Limb (tissue), 2 donors: ENCODE measurements around the gene CLCNKB.
"Not testable (repeated sequence)": the region's sequence is repeated elsewhere in the genome, so short reads cannot be mapped to it uniquely, and the experiment has no call there.

Experiments
- DNase-seq, 2 donors: peaks; one replicate each; pipeline ENCODE4 v3.0.0-alpha.2; 2016; ENCODE audit errors: extremely low spot score in 2 of 2

Gene CLCNKB

DNA sequence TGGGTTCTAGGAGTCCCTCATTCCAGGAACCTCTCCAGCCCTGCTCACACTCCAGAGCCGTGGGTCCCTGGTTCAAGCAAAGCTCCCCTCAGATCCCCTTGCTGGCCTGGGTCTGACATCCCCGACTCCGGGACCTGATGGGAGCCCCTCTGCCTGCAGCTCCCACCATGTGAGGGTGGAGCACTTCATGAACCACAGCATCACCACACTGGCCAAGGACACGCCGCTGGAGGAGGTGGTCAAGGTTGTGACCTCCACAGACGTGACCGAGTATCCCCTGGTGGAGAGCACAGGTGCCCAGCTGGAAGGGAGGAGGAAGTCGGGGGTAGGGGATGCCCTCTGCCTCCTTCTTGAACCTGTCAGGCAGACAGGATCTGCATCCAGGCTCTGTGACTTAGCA lies 12.0 kb upstream of the CLCNKB start:
- DNase-seq: no peak

DNA sequence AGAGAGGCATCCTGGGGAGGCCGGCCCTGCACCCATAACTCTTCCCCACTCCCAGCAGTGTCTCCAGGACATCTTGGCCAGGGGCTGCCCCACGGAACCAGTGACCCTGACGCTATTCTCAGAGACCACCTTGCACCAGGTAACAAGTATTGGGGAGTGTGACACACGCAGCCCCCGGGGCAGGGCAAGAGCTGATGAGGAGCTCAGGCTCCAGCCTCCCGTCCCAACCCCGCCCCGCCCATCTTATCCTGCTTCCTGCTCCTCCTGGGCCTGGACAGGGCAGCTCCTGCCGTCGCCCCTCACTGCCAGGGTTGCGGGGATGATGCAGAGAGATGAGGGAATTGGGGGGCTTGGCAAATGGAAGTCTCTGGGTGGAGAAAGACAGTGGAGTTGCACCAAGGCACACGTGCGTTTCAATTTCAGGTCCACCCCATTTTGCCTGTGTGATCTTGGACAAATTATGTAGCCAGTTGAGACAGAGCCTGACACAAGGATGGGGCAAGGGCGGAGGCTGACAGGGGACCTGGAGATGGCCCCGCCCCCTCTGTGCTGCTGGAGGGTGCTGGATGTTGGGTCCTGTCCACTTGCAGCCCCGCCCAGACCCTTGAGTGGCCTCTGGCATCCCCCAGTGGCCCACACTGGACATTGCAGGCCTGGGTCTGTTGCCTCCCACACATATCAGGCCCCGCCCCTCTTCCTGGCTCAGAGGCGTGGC lies 11.0 kb upstream of the CLCNKB start:
- DNase-seq: peak; percentile 61 to 85

DNA sequence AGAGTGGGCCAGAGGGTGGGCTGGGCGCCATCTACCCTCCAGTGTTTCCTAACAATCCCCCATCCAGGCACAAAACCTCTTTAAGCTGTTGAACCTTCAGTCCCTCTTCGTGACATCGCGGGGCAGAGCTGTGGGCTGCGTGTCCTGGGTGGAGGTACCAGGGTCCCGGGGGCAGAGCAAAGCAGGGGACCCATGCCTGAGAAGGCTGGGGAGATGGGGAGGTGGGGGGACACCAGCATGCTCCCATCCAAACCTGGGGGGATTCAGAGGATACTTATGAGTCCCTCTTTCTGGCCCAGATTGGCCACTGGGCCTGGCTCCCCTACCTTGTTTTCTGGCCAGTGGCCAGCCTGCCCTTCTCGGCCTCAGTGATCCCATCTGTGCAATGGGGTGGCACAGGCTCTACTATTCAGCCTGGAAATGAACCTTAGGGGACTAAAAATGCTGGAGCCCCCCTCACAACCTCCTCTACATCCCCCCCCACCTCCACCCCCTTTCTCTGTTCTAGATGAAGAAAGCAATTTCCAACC lies 10.4 kb upstream of the CLCNKB start:
- not testable (repeated sequence) for DNase-seq

DNA sequence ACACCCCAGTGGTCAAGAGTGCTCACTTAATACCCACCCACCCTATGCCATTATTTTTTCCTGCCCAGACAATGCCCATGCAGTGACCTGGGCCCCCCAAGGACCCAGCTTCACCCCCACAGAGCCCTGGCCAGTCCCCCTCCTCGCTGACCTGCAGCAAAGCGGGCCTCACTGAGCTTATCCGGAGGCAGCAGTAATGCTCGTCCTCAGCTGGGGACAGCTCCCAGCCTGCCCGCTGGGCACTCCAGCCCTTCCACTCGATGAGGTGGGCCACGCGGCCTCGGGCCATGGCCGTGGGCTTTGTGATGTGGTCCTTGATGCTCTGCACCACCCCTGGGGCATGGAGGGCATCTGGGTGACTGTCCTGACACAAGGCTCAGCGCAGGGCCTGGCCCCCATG lies 7.1 kb upstream of the CLCNKB start:
- not testable (repeated sequence) for DNase-seq

DNA sequence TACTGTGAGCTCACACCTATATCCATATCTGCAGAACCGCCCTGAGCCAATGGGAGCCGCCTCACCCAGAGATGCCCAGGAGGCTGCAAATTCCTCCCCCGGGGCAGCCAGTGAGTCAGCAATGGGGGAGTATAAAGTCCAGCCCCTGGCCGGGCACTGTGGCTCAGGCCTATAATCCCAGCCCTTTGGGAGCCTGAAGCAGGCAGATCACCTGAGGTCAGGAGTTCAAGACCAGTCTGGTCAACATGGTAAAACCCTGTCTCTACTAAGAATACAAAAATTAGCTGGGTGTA lies 5.0 kb upstream of the CLCNKB start:
- no peak for DNase-seq

DNA sequence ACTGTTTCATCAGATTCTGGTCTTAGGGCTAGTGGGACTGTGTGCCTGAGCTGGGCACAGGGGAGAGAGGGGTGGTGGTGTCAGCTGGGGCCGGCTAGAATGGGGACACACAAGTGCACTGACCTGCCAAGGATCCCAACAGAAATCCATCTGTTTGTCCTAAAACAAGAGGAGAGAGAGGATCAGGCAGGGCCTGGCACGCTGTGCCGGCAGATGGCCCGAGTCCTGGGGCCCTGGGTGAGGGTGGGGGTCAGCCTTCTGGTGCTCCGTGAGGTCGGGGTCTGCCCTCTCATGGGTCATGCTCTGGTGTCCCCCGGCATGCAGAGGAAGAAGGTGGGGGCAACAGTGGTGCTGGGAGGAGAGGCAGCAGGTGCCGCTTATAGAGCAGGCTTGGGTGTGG lies 3.7 kb upstream of the CLCNKB start:
- not testable (repeated sequence) for DNase-seq

DNA sequence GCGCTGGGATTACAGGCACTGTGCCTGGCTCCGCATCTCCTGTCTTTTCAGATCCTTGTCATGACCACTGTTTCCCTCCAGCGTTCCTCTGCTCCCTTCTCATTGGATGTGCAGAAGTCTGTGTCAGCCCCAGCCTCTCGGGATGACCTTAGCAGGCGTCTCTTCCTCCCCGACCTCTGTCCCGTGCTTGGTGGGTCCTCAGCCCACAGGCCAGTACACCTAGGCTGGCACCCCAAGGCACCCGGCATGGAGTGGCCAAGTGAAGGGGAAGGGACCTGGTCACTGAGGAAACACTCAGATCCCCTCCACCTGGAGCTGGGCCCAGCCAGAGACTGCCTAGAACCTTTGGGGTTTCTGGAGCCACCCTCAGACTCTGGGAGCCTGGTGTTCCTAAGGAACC lies 2.4 kb upstream of the CLCNKB start:
- no peak for DNase-seq

DNA sequence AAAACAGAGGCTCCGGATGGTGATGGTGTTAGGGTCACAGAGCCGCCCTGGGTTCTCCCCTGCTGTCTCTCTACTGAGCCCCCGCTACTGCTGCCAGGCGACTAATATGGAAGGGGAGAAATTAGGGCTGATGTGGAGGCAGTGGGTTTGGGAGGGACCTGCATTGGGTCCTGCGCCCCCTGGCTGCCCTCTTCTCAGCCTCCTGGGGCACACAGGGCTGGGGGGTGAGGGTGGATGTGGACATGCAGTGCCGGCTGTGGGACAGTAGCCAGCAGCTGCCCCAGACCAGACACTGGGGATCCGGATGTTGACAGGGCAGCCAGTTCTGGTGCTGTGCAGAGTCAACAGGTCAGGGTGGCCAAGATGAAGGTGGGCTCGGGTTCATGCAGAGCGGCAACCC lies 1.5 kb upstream of the CLCNKB start:
- no peak for DNase-seq

DNA sequence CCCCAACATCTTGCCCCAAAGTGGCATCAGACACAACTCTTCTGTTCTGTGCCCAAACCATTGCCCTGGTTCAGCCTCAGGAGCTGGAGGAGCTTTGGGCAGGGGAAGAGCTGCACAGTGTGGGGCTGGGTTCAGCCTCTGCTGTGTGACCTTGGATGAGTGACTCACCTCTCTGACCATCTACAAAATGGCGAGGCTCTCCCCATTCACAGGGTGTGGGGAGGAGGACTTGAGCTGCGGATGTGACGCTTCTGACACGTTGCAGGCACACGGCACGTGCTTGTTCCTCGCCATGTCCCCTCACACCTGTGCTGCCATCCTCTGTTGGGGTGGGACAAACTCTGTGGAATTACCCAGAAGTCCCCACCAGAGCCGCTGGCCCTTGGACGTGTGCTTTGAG lies 928 bp upstream of the CLCNKB start:
- not testable (repeated sequence) for DNase-seq

DNA sequence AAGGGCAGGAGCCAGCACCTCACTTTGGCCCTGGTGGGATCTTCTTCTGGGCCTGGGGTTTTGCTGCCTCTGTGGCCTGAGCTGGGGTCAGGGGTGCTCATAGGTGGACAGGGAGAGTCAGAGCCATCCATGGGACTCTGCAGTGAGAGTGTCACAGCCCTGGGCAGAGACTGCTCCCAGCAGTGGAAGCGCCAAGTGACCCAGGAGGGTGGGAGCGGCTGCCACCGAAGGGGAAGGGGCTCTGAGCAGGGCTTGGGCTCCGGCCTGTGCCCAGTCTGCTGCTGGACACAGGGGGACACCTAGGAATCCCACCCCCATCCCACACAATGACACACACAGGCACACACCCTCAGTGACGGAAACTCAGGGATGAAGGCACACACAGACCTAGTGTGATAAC lies 368 bp downstream of the CLCNKB start:
- DNase-seq: no peak

DNA sequence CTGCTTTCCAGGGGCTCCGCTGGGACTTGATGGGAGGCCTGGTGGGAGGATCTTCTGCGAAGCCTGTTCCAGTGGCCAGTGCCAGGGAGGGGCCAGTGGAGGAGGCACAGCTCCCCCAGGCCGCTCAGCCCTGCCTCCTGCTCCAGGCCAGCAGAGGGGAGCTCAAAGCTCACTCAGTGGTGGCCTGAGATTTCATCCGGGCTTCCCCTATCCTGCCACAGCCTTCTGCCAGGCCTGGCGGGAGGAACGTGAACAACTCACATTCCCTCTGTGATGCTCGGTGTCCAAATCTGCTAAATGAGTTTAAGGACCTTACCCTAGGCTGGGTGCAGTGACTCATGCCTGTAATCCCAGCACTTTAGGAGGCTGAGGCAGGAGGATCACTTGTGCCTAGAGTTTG lies 3.3 kb downstream of the CLCNKB start:
- DNase-seq: no peak

DNA sequence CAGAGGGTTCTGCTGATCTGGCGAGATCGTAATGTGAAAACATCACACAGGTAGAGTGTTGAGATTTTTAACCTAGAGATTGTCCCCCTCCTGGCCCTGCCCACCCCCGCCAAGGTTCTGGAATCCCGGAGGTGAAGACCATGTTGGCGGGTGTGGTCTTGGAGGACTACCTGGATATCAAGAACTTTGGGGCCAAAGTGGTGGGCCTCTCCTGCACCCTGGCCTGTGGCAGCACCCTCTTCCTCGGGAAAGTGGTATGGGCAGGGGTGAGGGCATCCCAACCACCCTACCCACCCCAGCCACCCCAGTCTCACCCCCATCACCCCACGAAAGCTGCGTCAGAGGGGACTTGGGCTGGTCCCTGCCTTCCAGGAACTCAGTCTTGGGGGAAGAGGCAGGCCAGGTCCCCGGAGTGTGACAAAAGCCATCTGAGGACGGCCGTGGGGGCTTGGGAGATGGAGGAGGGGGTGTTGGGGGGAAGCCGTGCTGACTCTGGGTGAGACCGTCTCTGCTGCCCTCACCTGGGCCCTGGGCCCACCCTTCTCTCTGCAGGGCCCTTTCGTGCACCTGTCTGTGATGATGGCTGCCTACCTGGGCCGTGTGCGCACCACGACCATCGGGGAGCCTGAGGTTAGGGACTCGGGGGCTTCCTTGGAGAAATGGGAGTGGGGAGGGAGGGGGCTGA lies 4.4 kb downstream of the CLCNKB start:
- DNase-seq: no peak

DNA sequence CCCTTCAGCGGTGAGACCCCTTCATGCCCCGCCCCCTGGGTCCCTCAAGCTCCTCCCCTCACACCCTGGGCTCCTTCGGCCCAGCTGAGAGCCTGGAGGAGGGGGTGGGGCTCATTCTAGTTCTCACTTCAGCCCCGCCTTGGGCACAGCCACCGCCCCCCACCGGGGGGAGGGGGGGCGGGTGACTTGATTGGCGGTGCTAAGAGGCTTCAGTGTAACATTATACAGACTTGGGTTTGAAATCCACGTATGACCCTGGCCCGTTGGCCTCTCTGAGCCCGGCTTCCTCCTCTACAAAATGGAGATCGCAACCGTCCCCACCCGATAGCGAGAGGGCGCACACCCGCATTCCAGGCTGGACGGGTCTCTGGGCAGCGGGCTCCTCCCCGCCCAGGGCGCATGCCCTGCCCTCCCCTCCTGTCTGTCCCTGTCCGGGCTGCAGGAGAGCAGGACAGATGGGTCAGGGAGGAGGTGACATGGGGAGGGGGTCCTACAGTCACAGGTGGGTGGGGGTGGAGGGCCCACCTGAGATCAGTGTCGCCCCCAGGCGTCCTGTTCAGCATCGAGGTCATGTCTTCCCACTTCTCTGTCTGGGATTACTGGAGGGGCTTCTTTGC lies 5.1 kb downstream of the CLCNKB start:
- DNase-seq: peak in 1 of 2 donors; percentile 79

DNA sequence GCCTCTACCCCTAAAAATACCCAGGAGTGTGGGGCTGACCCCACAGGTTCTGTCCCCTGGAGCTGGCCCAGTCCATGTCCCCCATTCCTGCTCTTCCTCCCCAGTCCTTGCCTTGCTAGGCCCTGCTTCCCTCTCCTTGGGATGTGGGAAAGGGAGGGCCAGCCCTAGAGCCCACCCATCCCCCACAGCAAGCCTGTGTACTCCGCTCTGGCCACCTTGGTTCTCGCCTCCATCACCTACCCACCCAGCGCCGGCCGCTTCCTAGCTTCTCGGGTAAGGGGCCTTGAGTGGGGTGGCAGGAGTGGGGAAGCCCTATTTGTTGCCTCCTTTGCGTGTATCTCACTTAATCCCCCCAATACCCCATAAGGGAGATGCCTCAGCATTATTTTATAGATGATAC lies 6.7 kb downstream of the CLCNKB start:
- no peak for DNase-seq

DNA sequence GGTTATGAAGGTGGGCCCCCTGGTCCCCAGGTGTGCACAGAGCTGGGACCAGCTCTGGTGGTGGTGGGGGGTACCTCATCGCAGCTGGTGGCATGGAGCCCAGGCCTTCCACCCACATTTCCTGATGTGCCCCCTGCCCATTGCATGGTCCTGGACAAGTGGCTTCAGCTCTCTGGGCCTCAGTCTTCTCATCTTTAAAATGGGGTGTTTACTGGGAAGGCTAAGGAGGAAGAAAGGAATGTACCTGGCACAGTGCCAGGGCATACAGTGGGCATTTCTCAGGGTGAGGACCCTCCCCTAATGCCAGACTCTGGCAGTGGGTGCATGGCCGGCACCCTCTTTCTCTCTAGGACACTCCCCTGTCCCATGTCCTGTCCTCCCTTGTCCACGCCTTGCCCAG lies 7.5 kb downstream of the CLCNKB start:
- no peak for DNase-seq

DNA sequence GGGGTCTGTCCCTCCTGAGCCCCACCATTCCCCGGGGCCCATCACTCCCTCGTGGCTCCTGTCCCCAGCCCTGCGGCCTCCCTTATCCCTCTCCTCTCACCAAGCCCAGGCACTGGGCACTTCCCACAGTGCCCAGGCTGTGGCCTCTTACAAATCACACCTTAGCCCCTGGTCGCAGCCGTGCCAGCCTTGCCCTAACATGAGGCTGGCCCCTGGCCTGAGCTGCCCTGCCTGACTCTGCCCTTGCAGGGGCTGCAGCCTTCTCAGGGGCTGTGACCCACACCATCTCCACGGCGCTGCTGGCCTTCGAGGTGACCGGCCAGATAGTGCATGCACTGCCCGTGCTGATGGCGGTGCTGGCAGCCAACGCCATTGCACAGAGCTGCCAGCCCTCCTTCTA lies 8.4 kb downstream of the CLCNKB start:
- not testable (repeated sequence) for DNase-seq

DNA sequence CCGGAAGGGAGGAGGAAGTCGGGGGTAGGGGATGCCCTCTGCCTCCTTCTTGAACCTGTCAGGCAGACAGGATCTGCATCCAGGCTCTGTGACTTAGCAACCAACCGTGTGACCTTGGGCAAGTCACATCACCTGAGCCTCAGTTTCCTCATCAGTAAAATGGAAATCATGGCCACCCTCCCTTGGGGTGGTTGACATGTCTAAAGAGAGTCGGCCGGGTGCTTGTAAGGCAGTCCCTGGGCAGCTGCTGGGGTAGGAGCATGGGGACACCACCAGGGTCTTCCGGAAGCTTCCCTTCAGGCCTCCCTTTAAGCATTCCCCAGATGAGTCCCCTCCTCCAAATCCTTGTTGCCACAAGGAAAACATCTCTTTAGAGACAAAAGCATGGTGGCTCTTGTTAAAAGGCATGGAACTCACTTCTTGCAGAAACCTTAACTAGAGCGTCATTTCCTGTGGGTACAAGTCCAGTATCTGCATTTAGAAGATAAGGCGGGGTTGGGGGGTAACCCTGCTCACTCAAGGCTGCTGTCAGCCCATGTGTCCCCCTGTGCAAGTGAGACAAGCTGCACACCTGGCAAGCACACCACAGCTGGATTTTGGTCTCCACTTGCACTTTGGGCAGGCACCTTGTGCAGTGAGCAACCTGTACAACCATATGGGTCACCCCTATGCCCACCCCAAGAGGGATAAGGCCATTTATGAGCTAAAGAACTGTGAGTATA lies 10.4 kb downstream of the CLCNKB start:
- no peak for DNase-seq

DNA sequence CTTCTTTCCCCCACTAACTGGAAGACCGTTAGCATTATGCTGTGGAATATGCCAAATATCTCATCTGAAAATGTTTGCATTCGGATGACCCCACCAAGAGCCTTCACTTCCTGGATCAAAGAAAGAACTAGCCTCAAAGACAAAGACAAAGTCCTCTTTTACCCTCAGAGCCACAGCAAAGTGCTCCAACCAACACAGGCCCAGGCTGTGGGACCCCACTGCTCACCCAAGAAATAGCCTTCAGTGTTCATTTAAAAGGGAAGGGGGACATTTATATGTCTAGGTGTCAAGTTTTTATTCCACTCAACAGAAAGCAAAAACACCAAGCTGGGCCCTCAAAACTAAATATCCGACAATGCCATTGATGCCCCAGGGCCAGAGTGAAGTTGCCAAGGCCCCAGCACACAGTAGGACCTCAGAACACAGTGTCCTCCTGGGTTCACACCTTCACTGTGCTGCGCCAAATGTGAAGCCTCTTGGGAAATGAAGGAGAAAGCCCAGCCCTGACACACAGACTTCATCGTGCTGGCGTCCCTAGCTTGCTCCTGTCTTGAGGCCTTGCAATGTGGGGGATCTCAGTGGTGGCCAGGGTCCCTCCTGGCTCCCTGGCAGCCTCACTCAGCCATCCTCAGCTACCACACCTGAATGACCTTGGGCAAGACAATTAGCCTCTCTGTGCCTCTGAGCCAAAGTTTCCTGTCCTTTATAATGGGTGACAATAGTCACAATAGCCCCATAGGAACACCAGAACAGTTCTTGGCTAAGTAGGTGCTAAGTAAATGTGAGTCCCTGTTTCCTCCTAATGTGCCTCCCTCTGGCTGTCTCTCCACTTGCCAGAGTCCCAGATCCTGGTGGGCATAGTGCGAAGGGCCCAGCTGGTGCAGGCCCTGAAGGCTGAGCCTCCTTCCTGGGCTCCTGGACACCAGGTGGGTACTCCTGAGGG lies 11.3 kb downstream of the CLCNKB start:
- DNase-seq: no peak

DNA sequence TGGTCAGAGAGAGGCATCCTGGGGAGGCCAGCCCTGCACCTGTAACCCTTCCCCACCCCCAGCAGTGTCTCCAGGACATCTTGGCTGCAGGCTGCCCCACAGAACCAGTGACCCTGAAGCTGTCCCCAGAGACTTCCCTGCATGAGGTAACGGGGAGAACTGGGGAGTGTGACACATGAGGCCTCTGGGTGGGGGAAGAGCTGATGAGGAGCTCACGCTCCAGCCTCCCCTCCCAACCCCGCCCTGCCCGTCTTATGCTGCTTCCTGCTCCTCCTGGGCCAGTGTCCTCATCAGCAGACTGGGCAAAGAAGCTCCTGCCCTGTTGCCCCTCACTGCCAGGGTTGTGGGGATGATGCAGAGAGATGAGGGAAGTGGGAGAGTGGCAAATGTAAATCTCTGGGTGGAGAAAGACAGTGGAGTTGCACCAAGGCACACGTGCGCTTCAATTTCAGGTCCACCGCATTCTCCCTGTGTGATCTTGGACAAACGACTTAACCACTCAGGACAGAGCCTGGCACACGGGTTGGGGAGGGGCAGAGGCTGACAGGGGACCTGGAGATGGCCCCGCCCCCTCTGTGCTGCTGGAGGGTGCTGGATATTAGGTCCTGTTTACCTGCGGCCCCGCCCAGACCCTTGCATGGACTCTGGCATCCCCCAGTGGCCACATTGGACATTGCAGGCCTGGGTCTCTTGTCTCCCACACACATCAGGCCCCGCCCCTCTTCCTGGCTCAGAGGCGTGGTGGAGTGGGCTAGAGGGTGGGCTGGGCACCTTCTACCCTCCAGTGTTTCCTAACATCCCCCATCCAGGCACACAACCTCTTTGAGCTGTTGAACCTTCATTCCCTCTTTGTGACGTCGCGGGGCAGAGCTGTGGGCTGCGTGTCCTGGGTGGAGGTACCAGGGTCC lies 12.3 kb downstream of the CLCNKB start:
- DNase-seq: peak; percentile 72 to 92

DNA sequence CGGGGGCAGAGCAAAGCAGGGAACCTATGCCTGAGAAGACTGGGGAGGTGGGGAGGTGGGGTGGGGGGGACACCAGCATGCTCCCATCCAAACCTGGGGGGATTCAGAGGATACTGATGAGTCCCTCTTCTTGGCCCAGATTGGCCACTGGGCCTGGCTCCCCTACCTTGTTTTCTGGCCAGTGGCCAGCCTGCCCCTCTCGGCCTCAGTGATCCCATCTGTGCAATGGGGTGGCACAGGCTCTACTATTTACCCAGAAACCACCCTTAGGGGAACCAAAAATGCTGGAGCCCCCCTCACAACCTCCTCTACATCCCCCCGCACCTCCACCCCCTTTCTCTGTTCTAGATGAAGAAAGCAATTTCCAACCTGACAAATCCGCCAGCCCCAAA lies 12.9 kb downstream of the CLCNKB start:
- not testable (repeated sequence) for DNase-seq
